Vagina (tissue), 2 donors: ENCODE data around the gene KIF5A.

ENCODE experiments used
- CTCF ChIP-seq, 3 experiments: fragments of 450-650 bp in 2 of 3; fragments of 200-600 bp in 1 of 3; sonication (generic) in 1 of 3; IDR thresholded peaks; one replicate each; pipeline ENCODE4 v1.5.1; 2017 to 2019; ENCODE audit warnings: antibody characterized with exemption in 3 of 3, mild to moderate bottlenecking in 2 of 3, moderate library complexity in 2 of 3
- POLR2A ChIP-seq, 2 donors: fragments of 450-650 bp; IDR thresholded peaks; one replicate each; pipeline ENCODE4 v1.6.1; 2017; ENCODE audit warnings: antibody characterized with exemption in 2 of 2, mild to moderate bottlenecking in 2 of 2, moderate library complexity in 2 of 2
- POLR2AphosphoS5 ChIP-seq, 2 donors: sonication (generic); formaldehyde crosslinking; IDR thresholded peaks; one replicate each; pipeline ENCODE4 v1.9.0; 2017; ENCODE audit warnings: antibody characterized with exemption in 2 of 2, mild to moderate bottlenecking in 2 of 2, low read depth in 1 of 2; ENCODE audit not compliant: insufficient read depth in 1 of 2

- TF ChIP-seq CTCF (IDR thresholded peaks at IDR 0.05) = no peak
- no peak for TF ChIP-seq POLR2A (IDR thresholded peaks at IDR 0.05)
- no peak for TF ChIP-seq POLR2AphosphoS5 (IDR thresholded peaks at IDR 0.05; ENCODE audit: insufficient read depth in 1 of 2, low read depth in 1 of 2)
Measured at GRCh38 chr12:57620936-57621496, 71.2 kb downstream of the KIF5A start.
